OCI-LY7 (cell line): ENCODE data around the gene ZNF350.

ENCODE experiments used
- EZH2phosphoT487 ChIP-seq: fragments of 200-600 bp; sonication (generic); IDR thresholded peaks from 2 replicates; pipeline ENCODE4 v1.6.1; 2018; ENCODE audit warnings: low read depth, borderline replicate concordance, mild to moderate bottlenecking, mixed run types, antibody characterized with exemption, low read length, moderate library complexity, mixed read lengths
- TF ChIP-seq, protein P1 (sequence below): fragments of 200-600 bp; sonication (generic); conservative IDR thresholded peaks from 2 replicates; pipeline ENCODE4 v1.5.1; 2014; ENCODE audit warnings: mild to moderate bottlenecking, antibody characterized with exemption, low read length, moderate library complexity, mixed read lengths

DNA sequence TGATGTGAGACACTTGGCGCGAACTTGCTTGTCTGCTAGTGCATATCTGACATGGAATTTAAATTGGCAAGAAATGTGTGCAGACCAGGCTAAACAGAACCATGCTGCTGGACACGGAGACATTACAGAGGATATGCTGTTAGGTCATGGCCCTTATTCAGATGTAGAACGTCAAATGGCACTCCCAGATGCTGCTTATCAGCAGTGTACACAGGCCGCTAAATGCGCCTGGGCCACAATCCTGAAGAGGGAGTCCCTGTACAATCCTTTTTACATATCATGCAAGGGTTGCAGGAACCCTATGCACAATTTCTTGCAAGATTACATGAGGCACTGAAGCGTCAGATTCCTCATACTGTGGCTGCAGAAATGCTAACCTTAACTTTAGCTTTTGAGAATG lies 9.3 kb downstream of the ZNF350 start:
- TF ChIP-seq, protein P1, sequence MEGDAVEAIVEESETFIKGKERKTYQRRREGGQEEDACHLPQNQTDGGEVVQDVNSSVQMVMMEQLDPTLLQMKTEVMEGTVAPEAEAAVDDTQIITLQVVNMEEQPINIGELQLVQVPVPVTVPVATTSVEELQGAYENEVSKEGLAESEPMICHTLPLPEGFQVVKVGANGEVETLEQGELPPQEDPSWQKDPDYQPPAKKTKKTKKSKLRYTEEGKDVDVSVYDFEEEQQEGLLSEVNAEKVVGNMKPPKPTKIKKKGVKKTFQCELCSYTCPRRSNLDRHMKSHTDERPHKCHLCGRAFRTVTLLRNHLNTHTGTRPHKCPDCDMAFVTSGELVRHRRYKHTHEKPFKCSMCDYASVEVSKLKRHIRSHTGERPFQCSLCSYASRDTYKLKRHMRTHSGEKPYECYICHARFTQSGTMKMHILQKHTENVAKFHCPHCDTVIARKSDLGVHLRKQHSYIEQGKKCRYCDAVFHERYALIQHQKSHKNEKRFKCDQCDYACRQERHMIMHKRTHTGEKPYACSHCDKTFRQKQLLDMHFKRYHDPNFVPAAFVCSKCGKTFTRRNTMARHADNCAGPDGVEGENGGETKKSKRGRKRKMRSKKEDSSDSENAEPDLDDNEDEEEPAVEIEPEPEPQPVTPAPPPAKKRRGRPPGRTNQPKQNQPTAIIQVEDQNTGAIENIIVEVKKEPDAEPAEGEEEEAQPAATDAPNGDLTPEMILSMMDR: no peak
- no peak for TF ChIP-seq EZH2phosphoT487
